ENCODE results near the gene CMTM1.
A peak's percentile ranks its signal among the peaks of the same experiment; 100 is the strongest.
"Not testable (repeated sequence)": the region's sequence is repeated elsewhere in the genome, so short reads cannot be mapped to it uniquely, and the experiment has no call there.

Gene CMTM1

GRCh38 chr16:66563574-66564334 is 2.5 kb upstream of the CMTM1 start:
- no peak for DNase-seq

- not testable (repeated sequence) for DNase-seq
Observed at GRCh38 chr16:66567270-66567669, 1.0 kb downstream of the CMTM1 start.

GRCh38 chr16:66568355-66568754 is 2.1 kb downstream of the CMTM1 start:
- DNase-seq = no peak

GRCh38 chr16:66569131-66569530 is 2.9 kb downstream of the CMTM1 start:
- peak; percentile 43 for DNase-seq

GRCh38 chr16:66569827-66570405 is 3.7 kb downstream of the CMTM1 start:
- DNase-seq = peak; percentile 56

- DNase-seq = no peak
Observed at GRCh38 chr16:66572356-66572755, 6.1 kb downstream of the CMTM1 start.

- DNase-seq = no peak
Observed at GRCh38 chr16:66574081-66574480, 7.8 kb downstream of the CMTM1 start.

GRCh38 chr16:66574531-66574930 is 8.3 kb downstream of the CMTM1 start:
- no peak for DNase-seq

GRCh38 chr16:66575060-66575459 is 8.8 kb downstream of the CMTM1 start:
- no peak for DNase-seq

GRCh38 chr16:66576296-66576695 is 10.1 kb downstream of the CMTM1 start:
- DNase-seq = no peak

- DNase-seq = no peak
Observed at GRCh38 chr16:66578651-66579531, 12.7 kb downstream of the CMTM1 start, which contains the start of gene CMTM2. TSS of gene CMTM2 (plus strand) at chr16:66579463. CDS start at chr16:66579608, 145 bp downstream.

- DNase-seq = peak; percentile 79
Observed at GRCh38 chr16:66580605-66581209, 14.5 kb downstream of the CMTM1 start.

- no peak for DNase-seq
Observed at GRCh38 chr16:66581246-66581952, 15.2 kb downstream of the CMTM1 start.

GRCh38 chr16:66585481-66586239 is 19.4 kb downstream of the CMTM1 start:
- no peak for DNase-seq

GRCh38 chr16:66587881-66588600 is 21.8 kb downstream of the CMTM1 start:
- no peak for DNase-seq

- no peak for DNase-seq
Observed at GRCh38 chr16:66588981-66589713, 22.9 kb downstream of the CMTM1 start.

- no peak for DNase-seq
Observed at GRCh38 chr16:66590322-66590721, 24.1 kb downstream of the CMTM1 start.

GRCh38 chr16:66591018-66591417 is 24.8 kb downstream of the CMTM1 start:
- no peak for DNase-seq

GRCh38 chr16:66592241-66592640 is 26.0 kb downstream of the CMTM1 start:
- no peak for DNase-seq

- DNase-seq = no peak
Observed at GRCh38 chr16:66592814-66593213, 26.6 kb downstream of the CMTM1 start.

Measured in fibroblast of skin of abdomen (primary cell).